HepG2 (cell line): Measurements from ENCODE around the gene PRPF38B. TPM values are rescaled to one million over a fixed set of nuclear protein-coding genes. Genes with fewer than 3 reads are reported as not detected.

Experiments
- ATAC-seq: fragments of 200-7000 bp; cut with Tn5 transposase; 3 replicates; pipeline ENCODE4 v1.9.1; 2020; ENCODE audit warnings: mild to moderate bottlenecking, moderate library complexity
- BruUV-seq: library from RNA; stranded (reverse); fragments of 400-500 nt; replicated peaks from 2 replicates; lab custom pipeline; 2021; lab: Mats Ljungman, UMichigan
- CTCF ChIA-PET: fragments of 300-600 bp; formaldehyde crosslinking; extraction: SDS; loops from one replicate; lab custom pipeline; 2021; ENCODE audit warnings: low total read pairs, inconsistent platforms, low intra/inter-chr PET ratio; lab: Yijun Ruan, JAX
- POLR2A ChIA-PET: fragments of 350-600 bp; sonication (Branson Sonifier 250); formaldehyde crosslinking; loops from one replicate; lab custom pipeline; 2020; ENCODE audit warnings: antibody characterized with exemption, inconsistent platforms; lab: Yijun Ruan, JAX
- DNase-seq: peaks from one replicate; pipeline ENCODE4 v3.0.0-alpha.2; 2015; ENCODE audit warnings: low spot score
- FAIRE-seq: peaks from 3 replicates; lab custom pipeline; 2011; peaks lifted over from hg19 to GRCh38; lab: Jason Lieb, UNC
- H2AFZ ChIP-seq: one replicate; pipeline ENCODE4 v1.6.1; 2011; ENCODE audit warnings: low read length, inconsistent platforms
- H3K27ac ChIP-seq: fragments of 300-600 bp; 3 replicates; pipeline ENCODE4 v1.8.0; 2011; ENCODE audit warnings: mixed run types, mild to moderate bottlenecking, mixed read lengths, low read length, inconsistent platforms; ENCODE audit not compliant: insufficient read depth; ENCODE audit errors: extremely low read length
- H3K27me3 ChIP-seq, 2 experiments: fragments of 200-600 bp in 1 of 2; 2 replicates in 1 of 2; 3 replicates in 1 of 2; pipeline versions ENCODE4 v1.6.0 to v1.8.0; 2011; ENCODE audit warnings: low read length in 2 of 2, mild to moderate bottlenecking in 2 of 2, moderate library complexity in 2 of 2, inconsistent platforms in 1 of 2; ENCODE audit not compliant: insufficient read depth in 2 of 2, control insufficient read depth in 1 of 2
- H3K36me3 ChIP-seq, 2 experiments: fragments of 200-600 bp in 1 of 2; replicated peaks in 1 of 2; 2 replicates in 1 of 2; 3 replicates in 1 of 2; pipeline versions ENCODE4 v1.5.1 to v1.8.0; 2011; ENCODE audit warnings: low read length in 2 of 2, inconsistent platforms in 1 of 2; ENCODE audit not compliant: insufficient read depth in 2 of 2, control insufficient read depth in 1 of 2
- H3K4me1 ChIP-seq: 2 replicates; pipeline ENCODE4 v1.5.1; 2012; ENCODE audit warnings: low read length, inconsistent platforms; ENCODE audit not compliant: insufficient read depth
- H3K4me2 ChIP-seq: 2 replicates; pipeline ENCODE4 v1.6.0; 2011; ENCODE audit warnings: low read depth, low read length, inconsistent platforms
- H3K4me3 ChIP-seq, 3 experiments: fragments of 200-600 bp in 1 of 3; sonication (generic), shearing (Covaris generic) in 1 of 3; replicated peaks in 1 of 3; 2 replicates each; pipeline ENCODE4 v1.5.1; 2011 to 2016; ENCODE audit warnings: low read length in 3 of 3, inconsistent platforms in 2 of 3, low read depth in 2 of 3, mild to moderate bottlenecking in 2 of 3, control low read depth in 1 of 3, mixed read lengths in 1 of 3; ENCODE audit not compliant: insufficient read depth in 1 of 3
- H3K79me2 ChIP-seq: one replicate; pipeline ENCODE4 v1.6.1; 2011; ENCODE audit warnings: low read length, inconsistent platforms; ENCODE audit not compliant: insufficient read depth
- H3K9ac ChIP-seq: 2 replicates; pipeline ENCODE4 v1.6.0; 2011; ENCODE audit warnings: mild to moderate bottlenecking, low read depth, low read length, inconsistent platforms; ENCODE audit not compliant: insufficient read depth
- H3K9me3 ChIP-seq: 2 replicates; pipeline ENCODE4 v1.5.1; 2012; ENCODE audit warnings: mild to moderate bottlenecking, low read length
- H4K20me1 ChIP-seq: 2 replicates; pipeline ENCODE4 v1.6.0; 2011; ENCODE audit warnings: inconsistent platforms, mild to moderate bottlenecking, low read length, moderate library complexity; ENCODE audit not compliant: insufficient read depth
- ATF4 ChIP-seq, 2 experiments: fragments of 450-650 bp in 1 of 2; sonication (generic) in 1 of 2; formaldehyde crosslinking; IDR thresholded peaks; 2 replicates each; pipeline versions ENCODE4 v1.5.0 to v1.8.0; 2020 to 2022; ENCODE audit warnings: mild to moderate bottlenecking in 1 of 2, missing genetic modification reagents in 1 of 2
- CBX1 ChIP-seq: IDR thresholded peaks from one replicate; pipeline ENCODE4 v1.6.1; 2016; ENCODE audit warnings: antibody characterized with exemption, low read depth
- ETV5 ChIP-seq: IDR thresholded peaks from 2 replicates; pipeline ENCODE4 v1.6.1; 2018; ENCODE audit warnings: missing biosample characterization, missing genetic modification reagents, inconsistent platforms, borderline replicate concordance
- HNF1B ChIP-seq: sonication (generic); formaldehyde crosslinking; IDR thresholded peaks from 2 replicates; pipeline ENCODE4 v1.5.1; 2020; ENCODE audit warnings: mild to moderate bottlenecking, moderate library complexity, missing genetic modification reagents
- HNRNPH1 ChIP-seq: fragments of 200-400 bp; formaldehyde crosslinking; optimal IDR thresholded peaks from 2 replicates; pipeline ENCODE3; 2017; ENCODE audit warnings: mild to moderate bottlenecking, low read depth, low read length
- NFKBIZ ChIP-seq: IDR thresholded peaks from 2 replicates; pipeline ENCODE4 v1.6.1; 2018; ENCODE audit warnings: missing genetic modification reagents, missing compliant biosample characterization
- NFRKB ChIP-seq: fragments of 450-650 bp; IDR thresholded peaks from 2 replicates; pipeline ENCODE4 v1.6.1; 2017
- PAF1 ChIP-seq: IDR thresholded peaks from 2 replicates; pipeline ENCODE4 v1.6.1; 2016; ENCODE audit warnings: missing genetic modification reagents, missing compliant biosample characterization
- RFXANK ChIP-seq: IDR thresholded peaks from 2 replicates; pipeline ENCODE4 v1.6.1; 2016
- ZKSCAN1 ChIP-seq: fragments of 150-350 bp; IDR thresholded peaks from 2 replicates; pipeline ENCODE4 v1.6.1; 2014; ENCODE audit warnings: low read length
- ZNF136 ChIP-seq: sonication (generic); formaldehyde crosslinking; IDR thresholded peaks from 2 replicates; pipeline ENCODE4 v1.8.1; 2022; ENCODE audit warnings: low read depth, mild to moderate bottlenecking, moderate library complexity, missing genetic modification reagents
- ZNF263 ChIP-seq: sonication (generic); formaldehyde crosslinking; IDR thresholded peaks from 2 replicates; pipeline ENCODE4 v1.4.0; 2020; ENCODE audit warnings: missing genetic modification reagents
- ZNF546 ChIP-seq: sonication (generic); formaldehyde crosslinking; conservative IDR thresholded peaks from 2 replicates; pipeline ENCODE4 v1.8.1; 2023; ENCODE audit warnings: mild to moderate bottlenecking, missing genetic modification reagents
- ZSCAN5A ChIP-seq: sonication (generic); formaldehyde crosslinking; IDR thresholded peaks from 2 replicates; pipeline ENCODE4 v1.8.0; 2022; ENCODE audit warnings: mild to moderate bottlenecking, missing genetic modification reagents, borderline replicate concordance
- ZSCAN9 ChIP-seq: IDR thresholded peaks from 2 replicates; pipeline ENCODE4 v1.6.1; 2016; ENCODE audit warnings: borderline replicate concordance
- WGBS: methylation state at CpG from one replicate; pipeline ENCODE4 v1.1.6; 2017; ENCODE audit warnings: low lambda C conversion rate; 5-methylcytosine and 5-hydroxymethylcytosine counted together
- in situ Hi-C: cut with HindIII; loops from 2 replicates; pipeline ENCODE4 v1.10.0; 2017; ENCODE audit warnings: low pct_unique_long_range_greater_than_20kb; ENCODE audit not compliant: extremely low pct_ligation_motif_present
- intact Hi-C: fragments of 100-400 bp; cut with micrococcal nuclease; formaldehyde crosslinking; loops from one replicate; pipeline ENCODE4 v1.10.0; 2022; ENCODE audit not compliant: unreplicated experiment
- polyA plus RNA-seq, 8 experiments: library from polyadenylated mRNA; depleted of rRNA in 3 of 8; stranded (reverse) in 7 of 8; unstranded in 1 of 8; fragments of >200 nt; fragmentation: Illumina TruSeq in 4 of 8; extraction: Trizol in 4 of 8; gene quantifications; 2 replicates each; pipeline versions ENCODE4 v1.2.1 to v1.2.3, GENCODE V29; 2011 to 2016; ENCODE audit warnings: low read depth in 4 of 8, missing spikeins in 1 of 8, mixed read lengths in 1 of 8; ENCODE audit not compliant: insufficient read depth in 1 of 8
- total RNA-seq, 5 experiments: library from RNA; depleted of rRNA; stranded (reverse); fragments of >200 nt; fragmentation: Illumina TruSeq; extraction: Trizol; gene quantifications; 2 replicates each; pipeline ENCODE4 v1.2.3, GENCODE V29; 2016; ENCODE audit warnings: low read depth in 1 of 5

Gene PRPF38B
- total and polyA plus RNA-seq, 2 of the 13 experiments (the other 11 are each of a cell fraction or from before 2014, with no cell fraction given), result 25.7 to 29.7 TPM

- no peak overlapping the region for H3K4me3 ChIP-seq
Observed at GRCh38 chr1:108742253-108742652, 50.1 kb downstream of the PRPF38B start.

More at GRCh38 chr1:108742253-108742652, 50.1 kb downstream of the PRPF38B start:
- DNase-seq (no peak), ATAC-seq (no peak), FAIRE-seq (no peak)
- H3K27ac ChIP-seq, result no peak overlapping the region
- H3K9me3 ChIP-seq, result no peaks in the 10 kb centered on the region
- peaks cover under 1% of the 10 kb centered on the region for H3K79me2 ChIP-seq
- H4K20me1 ChIP-seq, result no peaks in the 10 kb centered on the region
- in situ Hi-C loops (no loop called here), intact Hi-C loops (no loop called here)
- H3K9ac ChIP-seq, result no peak overlapping the region
- H3K27me3 ChIP-seq, result peaks cover 0 to 16% of the 10 kb centered on the region in 2 experiments; a peak in 2 of 5 replicates
- BruUV-seq, result no TSS peak
- CTCF ChIA-PET, result no interaction called here
- H3K4me1 ChIP-seq, result peaks cover 5% of the 10 kb centered on the region
- 53% methylated on average over 5 of the region's 6 CpGs for WGBS
- H3K4me2 ChIP-seq, result no peak overlapping the region
- POLR2A ChIA-PET, result no interaction called here
- no peak overlapping the region for H2AFZ ChIP-seq
- H3K36me3 ChIP-seq, result no peaks in the 10 kb centered on the region
- TF ChIP-seq ZKSCAN1, result no peak
- no peak for TF ChIP-seq ZNF546 (CRISPR knock-in tag)
- no peak for TF ChIP-seq ZSCAN9 (CRISPR knock-in tag)
- no peak for TF ChIP-seq ZNF136 (CRISPR knock-in tag)
- TF ChIP-seq CBX1, result no peak
- no peak for TF ChIP-seq RFXANK (CRISPR knock-in tag)
- TF ChIP-seq PAF1 (CRISPR knock-in tag), result no peak
- no peak for TF ChIP-seq ZNF263 (CRISPR knock-in tag)
- TF ChIP-seq ZSCAN5A (CRISPR knock-in tag), result no peak
- TF ChIP-seq ETV5, result no peak
- no peak for TF ChIP-seq NFKBIZ (CRISPR knock-in tag)
- no peak for TF ChIP-seq NFRKB
- TF ChIP-seq HNF1B (CRISPR knock-in tag), result no peak
- TF ChIP-seq ATF4 (CRISPR knock-in tag; IDR thresholded peaks at IDR 0.05), result no peak
- TF ChIP-seq HNRNPH1, result no peak
